NK-92 treated with Interleukin-12 subunit alpha and Interleukin-12 subunit beta, amount 100 ng/mL, for 24 hours (cell line): ENCODE measurements around the gene CIT.
"Not testable (repeated sequence)": the region's sequence is repeated elsewhere in the genome, so short reads cannot be mapped to it uniquely, and the experiment has no call there.

ENCODE experiments used
- DNase-seq: peaks from one replicate; lab custom pipeline; 2025; lab: John Stamatoyannopoulos, UW

Gene CIT, protein sequence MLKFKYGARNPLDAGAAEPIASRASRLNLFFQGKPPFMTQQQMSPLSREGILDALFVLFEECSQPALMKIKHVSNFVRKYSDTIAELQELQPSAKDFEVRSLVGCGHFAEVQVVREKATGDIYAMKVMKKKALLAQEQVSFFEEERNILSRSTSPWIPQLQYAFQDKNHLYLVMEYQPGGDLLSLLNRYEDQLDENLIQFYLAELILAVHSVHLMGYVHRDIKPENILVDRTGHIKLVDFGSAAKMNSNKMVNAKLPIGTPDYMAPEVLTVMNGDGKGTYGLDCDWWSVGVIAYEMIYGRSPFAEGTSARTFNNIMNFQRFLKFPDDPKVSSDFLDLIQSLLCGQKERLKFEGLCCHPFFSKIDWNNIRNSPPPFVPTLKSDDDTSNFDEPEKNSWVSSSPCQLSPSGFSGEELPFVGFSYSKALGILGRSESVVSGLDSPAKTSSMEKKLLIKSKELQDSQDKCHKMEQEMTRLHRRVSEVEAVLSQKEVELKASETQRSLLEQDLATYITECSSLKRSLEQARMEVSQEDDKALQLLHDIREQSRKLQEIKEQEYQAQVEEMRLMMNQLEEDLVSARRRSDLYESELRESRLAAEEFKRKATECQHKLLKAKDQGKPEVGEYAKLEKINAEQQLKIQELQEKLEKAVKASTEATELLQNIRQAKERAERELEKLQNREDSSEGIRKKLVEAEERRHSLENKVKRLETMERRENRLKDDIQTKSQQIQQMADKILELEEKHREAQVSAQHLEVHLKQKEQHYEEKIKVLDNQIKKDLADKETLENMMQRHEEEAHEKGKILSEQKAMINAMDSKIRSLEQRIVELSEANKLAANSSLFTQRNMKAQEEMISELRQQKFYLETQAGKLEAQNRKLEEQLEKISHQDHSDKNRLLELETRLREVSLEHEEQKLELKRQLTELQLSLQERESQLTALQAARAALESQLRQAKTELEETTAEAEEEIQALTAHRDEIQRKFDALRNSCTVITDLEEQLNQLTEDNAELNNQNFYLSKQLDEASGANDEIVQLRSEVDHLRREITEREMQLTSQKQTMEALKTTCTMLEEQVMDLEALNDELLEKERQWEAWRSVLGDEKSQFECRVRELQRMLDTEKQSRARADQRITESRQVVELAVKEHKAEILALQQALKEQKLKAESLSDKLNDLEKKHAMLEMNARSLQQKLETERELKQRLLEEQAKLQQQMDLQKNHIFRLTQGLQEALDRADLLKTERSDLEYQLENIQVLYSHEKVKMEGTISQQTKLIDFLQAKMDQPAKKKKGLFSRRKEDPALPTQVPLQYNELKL (N-terminal part only)

DNA sequence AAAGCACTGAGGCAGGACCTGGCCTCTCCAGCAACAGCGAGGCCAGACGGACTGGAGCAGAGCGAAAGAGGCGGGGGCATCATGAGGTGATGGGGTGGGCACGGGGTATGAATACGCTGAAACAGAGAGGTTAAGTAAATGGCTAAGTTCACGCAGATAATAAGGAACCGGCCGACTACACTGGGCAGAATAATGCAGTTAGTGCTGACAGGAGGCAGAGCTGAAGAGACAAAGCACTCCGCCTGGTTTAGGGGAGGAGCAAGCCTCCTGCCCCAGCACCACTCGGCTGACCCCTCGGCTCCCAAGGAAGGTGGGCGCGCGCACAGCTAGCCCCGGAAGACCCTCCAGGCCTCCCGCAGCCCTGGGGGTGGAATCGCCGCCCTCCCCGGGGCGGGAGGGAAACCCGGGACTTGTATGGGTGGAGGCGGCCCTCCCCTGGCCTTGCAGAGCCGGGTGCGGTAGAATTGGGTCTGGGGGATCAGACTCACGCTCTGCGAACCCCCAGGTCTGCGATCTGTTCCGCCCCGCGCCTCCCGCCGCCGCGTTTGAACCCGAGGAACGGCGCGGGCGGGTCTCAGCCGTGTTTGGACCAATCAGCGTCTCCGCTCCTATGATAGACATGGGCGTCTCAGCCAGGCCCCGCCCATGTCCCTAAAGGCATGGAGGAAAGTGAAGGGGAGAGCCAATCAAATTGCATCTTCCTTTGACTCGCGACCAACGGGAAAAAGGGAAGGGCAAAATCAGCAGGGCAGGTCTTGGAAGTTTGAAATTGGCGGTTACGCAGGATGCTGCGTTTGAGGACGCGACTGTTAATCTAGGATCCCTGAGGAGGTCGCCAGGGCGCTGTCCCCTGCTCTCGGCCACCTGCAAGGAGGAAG, at the start of gene CIT:
TSS of gene CIT (minus strand) at position 560 of the 878 bp plus-strand sequence. CDS start 1,152 bp downstream, outside the sequence.
- peak; percentile 76 for DNase-seq

DNA sequence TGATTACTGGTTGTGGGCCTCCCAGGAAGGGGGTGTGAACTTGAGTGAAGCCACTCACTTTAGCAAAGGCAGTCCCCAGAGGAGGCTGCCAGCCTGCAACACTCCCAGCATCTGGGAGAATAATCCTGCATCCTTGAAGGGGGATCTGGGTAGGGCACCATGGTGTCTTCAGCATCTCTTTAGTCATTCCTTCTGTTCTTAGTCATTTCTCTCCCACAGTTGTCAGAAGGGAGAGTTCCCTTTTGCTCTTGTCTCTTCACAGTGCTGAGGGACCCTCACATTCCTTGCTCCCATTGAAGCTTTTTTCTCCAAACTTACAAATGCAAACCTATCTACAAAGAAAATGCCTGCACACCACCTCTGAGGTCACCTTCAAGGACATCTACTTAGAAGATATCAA, 48.1 kb upstream of the CIT start:
- DNase-seq, result no peak

DNA sequence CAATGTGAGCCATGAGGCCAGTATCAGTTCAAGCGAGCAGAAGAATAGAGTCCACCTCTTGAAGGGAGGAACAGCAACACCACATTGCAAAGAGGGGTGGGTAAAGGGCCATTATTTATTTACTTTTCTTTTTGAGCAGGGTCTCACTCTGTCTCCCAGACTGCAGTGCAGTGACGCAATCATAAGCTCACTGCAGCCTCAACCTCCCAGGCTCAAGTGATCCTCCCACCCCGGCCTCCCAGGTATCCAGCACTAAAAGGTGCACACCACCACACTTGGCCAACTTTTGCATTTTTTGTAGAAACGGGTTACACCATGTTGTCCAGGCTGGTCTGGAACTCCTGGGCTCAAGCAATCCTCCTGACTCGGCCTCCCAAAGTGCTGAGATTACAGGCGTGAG, 42.9 kb upstream of the CIT start:
- DNase-seq, result no peak

DNA sequence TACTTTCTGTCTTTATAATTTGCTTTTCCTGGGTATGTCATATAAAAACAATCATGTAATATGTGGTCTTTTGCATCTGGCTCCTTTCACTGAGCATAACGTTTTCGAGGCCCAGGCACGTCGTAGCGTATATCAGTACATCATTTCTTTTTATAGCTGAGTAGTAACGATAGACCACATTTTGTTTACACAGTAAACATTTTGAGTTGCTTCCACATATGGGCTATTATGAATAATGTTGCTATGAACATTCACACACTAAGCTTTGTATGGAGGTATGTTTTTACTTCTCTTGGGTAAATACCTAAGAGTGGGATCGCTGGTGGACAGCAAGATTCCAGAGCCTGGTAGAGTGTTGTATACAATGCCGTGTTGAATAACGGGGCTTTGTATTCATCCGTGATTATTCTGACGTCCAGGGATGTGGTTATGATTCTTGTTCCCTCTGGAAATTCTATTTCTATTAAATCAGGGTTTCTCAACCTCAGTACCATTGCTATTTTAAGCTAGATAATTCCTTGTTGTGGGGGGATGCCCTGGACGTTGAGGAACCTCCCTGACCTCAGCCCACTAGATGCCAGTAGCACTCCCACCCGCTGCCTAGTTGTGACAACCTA, 38.9 kb upstream of the CIT start:
- DNase-seq, result no peak

DNA sequence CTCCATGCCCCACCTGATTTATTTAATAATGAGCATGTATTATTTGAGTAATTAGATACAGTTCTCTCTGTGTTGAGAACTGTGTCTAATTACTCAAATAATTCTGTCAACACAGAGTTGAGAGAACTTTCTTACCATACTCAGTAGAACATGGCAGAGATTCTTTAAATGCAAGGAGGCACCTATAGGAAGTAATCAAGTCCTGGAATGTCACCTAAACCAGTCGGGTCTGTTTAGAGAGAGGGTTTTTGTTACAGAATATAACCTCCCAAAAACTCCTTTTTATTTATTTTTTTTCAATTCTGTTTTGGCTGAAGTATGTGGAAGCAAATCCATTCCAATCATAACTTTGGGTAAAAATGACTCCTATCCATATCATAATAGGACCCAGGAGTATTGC, 37.5 kb upstream of the CIT start:
- no peak for DNase-seq

DNA sequence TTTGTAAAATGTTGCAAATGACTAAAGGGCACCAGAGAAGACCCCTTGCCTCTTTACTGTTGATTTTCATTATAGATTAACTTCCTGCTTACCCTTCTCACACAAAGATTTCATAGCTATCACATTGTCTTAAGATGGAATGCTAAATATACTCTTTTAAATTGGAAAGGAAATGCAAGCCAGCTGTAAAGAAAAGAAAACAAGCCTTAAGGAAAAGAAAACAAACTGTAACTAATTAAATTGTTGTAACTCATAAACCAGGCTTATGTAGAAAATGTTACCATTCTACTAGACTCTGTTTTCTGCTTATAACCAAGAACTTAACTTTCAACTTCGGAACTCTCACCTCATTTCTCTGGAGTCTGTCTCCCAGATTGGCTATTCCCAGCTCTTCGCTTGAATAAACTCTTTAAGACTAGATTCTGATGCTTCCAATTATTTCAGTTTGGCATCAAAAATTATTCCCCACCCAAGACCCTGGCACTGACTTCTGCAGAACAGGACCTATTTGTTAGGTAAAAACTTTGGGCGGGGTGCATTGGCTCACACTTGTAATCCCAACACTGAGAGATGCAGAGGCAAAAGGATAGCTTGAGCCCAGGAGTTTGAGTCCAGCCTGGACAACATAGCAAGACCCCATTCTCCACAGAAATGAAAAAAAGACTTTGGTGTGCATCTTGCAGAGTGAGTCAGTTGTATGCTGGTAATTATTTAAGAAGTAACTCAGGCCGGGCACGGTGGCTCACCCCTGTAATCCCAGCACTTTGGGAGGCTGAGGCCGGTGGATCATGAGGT, 36.6 kb upstream of the CIT start:
- no peak for DNase-seq

DNA sequence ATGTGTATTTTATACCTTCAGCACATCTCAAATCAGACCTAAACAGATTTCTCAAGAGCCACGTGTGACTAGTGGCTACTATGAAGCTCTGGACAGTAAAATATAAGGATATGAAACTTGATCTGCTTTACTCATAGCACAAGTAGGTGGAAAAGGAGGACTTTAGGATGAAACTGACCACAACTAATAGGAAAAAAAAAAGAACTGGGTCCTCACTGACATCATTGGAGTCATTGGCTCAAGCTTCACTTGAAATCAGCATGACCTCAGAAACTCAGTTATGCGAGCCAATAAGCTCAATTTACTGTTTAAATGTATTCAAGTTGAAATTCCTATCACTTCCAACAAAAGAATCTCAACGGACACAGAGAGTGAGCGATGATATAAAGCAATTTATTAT, 34.1 kb upstream of the CIT start:
- no peak for DNase-seq

DNA sequence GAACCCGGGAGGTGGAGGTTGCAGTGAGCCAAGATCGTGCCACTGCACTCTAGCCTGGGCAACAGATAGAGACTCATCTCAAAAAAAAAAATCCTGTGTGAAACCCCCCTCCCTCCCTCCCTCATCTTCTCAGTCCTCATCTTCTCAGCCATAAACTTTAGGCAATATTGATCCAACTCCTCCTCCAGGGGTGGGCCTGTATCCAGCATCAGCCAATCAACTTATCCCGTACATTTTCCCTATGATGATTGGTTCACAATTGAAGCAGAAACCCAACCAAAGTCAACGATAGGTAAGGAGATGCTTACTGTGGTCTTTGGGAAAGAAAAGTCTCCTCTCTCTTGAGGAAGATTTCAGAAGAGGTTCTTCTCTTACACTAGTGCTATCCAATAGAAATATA, 33.5 kb upstream of the CIT start:
- no peak for DNase-seq

DNA sequence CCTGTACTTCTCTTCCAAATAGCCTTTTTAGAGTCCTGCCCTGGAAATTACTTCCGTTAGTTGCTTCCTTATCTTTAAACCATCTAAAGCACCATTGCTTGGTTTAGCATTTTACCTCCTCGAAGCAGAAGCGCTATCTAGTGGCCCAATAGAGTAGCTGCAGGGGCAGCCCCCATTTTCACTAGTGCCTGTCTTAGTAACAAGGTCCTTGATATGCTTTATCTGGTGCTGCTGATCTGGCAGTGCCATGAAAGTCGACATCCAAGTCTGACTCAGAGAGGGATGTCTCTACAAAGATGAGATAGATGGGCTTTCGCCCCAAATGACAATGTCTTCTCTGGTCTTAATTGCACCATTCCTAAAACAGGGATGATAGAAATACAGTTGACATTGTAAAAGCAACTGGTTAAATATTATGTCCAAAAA, 25.0 kb upstream of the CIT start:
- peak; percentile 27 for DNase-seq

DNA sequence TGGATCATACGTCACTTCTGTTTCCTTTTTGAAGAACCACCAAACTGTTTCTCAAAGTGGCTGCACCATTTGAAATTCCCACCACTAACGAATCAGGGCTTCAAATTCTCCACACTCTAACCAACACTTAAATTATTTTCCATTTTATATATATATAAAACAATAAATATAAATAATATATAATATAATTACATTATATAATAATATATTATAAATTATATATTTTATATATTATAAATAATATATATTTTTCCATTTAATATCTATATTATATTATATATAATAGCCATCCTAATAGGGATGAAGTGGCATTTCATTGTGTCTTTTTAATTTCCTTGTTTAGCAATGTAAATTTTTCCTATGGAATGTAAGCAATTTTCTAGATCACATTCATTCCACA, 24.6 kb upstream of the CIT start:
- no peak for DNase-seq

DNA sequence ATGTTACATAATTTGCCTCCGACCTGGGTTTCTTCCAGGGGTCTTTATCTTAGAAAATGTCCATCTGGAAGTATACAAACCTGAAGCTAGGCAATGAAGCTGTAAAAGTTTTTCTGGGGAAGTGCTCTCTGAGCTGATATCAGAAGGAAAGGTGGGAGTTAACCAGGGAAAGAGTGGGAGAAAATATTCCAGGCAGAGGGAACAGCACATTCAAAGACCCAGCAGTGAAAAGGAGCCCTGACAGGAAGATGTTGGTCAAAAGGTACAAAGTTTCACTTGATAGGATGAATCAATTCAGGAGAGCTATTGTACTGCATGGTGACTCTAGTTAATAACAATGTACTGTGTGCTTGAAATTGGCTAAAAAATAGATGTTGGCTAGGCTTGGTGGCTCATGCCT, 17.8 kb upstream of the CIT start:
- DNase-seq, result no peak

DNA sequence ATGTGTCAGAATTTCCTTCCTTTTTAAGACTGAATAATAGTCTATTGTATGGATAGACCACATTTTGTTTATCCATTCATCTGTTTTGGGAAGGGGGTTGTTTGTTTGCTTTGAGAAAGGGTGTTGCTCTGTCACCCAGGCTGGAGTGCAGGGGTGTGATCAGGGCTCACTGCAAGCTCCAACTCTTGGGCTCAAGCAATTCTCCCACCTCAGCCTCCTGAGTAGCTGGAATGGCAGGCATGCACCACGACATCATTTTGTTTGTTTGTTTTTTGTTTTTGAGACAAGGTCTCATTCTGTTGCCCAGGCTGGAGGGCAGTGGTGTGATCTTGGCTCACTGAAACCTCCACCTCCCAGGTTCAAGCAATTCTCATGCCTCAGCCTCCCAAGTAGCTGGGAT, 15.5 kb upstream of the CIT start:
- not testable (repeated sequence) for DNase-seq

DNA sequence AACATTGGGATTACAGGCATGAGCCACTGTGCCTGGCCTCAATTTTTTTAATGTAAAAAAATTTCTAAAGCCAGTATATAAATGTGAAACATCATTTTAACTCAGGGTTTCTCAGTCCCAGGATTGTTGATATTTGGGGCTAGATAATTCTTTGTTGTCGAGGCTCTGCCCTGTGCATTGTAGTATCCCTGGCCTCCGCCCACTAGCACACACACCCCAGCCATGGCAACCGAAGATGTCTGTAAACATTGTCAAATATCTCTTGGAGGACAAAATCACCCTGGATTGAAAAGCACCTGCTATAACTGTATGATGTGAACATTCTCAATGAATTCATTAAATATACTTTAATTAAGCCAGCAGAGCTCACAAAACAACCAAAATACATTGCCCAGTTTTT, 8.4 kb upstream of the CIT start:
- DNase-seq, result no peak

DNA sequence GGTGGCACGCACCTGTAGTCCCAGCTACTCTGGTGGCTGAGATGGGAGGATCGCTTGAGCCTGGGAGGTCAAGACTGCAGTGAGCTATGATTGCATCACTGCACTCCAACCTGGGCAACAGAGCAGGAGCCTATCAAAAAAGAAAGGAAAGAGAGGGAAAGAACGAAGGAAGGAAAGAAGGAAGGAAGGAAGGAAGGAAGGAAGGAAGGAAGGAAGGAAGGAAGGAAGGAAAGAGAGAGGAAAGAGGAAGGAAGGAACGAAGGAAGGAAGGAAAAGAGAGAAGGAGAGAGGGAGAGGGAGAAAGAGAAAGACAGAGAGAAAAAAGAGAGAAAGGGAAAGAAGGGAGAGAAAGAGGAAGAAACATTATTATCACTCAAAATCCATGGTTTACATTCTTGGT, 6.7 kb upstream of the CIT start:
- not testable (repeated sequence) for DNase-seq

DNA sequence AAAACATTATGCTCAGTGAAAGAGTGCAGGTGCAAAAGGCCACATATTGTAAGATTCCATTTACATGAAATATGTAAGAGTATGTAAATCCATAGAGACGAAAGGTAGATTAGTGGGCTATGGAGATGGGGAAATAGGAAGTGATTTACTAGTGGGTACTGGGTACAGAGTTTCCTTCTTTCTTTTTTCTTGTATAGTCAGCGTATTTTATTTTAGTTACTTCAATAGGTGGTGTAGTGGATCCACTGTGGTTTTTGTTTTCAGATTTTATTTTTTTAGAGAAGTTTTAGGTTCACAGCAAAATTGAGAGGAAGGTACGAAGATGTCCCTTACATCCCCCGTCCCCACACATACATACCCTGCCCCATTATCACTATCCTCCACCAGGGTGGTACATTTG, 6.1 kb upstream of the CIT start:
- DNase-seq, result no peak

DNA sequence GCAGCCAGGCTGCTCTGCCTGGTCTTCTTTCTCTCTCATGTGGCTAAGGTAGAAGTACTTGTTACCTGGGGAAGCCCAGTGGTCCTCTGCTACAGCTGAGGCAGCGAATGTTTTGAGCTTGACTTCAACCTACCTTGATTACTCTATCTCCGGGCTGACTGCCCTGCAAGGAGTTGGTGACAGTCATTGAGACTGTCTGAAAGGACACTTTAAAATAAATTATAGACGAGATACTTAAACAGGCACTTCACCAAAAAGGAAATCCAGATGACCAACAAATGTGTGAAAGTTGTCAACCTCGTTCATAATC, 474 bp upstream of the CIT start:
- no peak for DNase-seq

DNA sequence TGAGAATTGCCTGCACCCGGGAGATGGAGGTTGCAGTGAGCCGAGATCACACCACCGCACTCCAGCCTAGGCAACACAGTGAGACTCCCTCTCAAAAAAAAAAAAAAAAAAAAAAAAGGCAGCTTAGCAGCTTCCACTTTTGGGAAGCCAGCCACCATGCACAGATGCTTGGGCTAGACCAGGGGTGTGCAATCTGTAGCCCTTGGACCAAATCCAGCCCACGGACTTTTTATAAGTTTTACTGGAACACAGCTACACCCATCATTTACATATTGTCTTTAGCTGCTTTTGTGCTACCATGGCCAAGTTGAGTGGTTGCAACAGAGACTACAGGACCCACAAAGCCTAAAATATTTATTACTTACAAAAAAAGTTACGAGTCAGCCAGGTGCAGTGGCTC, 6.7 kb downstream of the CIT start:
- no peak for DNase-seq

DNA sequence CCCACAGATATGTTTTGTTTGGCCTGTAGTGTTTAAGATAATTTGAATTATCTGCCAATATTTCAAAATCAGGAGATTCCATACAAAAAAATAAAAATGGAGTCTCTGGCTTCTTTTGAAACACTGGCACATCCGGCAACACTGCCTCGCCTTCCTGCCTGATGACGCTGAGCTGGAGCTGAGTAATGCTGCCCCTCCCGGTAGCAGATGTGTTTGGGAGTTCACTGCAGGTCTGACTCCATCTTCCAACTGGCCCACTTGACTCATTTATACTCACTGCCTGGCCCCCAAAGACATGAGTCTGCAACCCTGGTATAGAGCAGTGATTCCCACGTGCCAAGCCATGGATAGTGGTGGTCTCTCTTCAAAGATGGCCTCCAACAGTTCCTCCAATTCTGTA, 7.4 kb downstream of the CIT start:
- DNase-seq, result no peak

DNA sequence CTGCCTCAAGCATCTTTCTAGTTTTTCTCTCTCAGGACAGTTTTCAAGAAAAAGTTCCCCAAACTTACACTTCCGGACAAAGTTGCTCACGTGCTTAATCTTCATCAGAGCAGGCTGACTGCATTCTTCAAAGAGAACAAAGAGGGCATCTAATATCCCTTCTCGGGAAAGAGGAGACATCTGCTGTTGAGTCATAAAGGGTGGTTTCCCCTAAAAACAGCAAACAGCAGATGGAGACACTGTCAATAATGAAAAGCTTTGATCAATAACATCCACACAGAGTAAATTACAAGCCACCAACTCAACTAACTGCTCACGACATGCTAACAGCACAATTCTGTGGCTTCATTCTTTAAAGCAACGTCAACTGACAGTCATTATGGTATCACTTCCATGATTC, 8.1 kb downstream of the CIT start:
- no peak for DNase-seq

DNA sequence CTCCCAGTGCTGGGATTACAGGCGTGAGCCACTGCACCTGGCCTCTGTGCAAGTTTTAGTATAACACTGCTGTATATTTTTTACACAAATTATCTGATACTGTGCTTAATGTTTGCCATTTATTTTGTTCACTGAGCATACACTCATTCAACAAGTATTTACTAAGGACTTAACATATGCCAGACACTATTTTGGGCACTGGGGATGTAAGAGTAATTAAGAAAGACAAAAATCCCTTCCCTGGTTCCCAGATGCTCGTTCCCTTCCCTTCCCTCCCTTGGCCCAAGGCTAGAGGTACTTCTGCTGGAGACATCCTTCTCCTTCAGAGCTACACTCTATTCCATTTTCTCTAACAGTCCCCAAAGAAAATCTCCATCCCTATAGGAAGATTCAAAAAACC, 12.5 kb downstream of the CIT start:
- DNase-seq, result no peak
